GM18867 (cell line): ENCODE measurements around the gene SLC4A2.
"Not testable (repeated sequence)": the region's sequence is repeated elsewhere in the genome, so short reads cannot be mapped to it uniquely, and the experiment has no call there.

Source experiments
- ATAC-seq: cut with Tn5 transposase; IDR thresholded peaks from one replicate; pipeline ENCODE4 v1.9.1; 2021; ENCODE audit warnings: mild to moderate bottlenecking, moderate library complexity; ENCODE audit not compliant: unreplicated experiment

SLC4A2 gene, protein sequence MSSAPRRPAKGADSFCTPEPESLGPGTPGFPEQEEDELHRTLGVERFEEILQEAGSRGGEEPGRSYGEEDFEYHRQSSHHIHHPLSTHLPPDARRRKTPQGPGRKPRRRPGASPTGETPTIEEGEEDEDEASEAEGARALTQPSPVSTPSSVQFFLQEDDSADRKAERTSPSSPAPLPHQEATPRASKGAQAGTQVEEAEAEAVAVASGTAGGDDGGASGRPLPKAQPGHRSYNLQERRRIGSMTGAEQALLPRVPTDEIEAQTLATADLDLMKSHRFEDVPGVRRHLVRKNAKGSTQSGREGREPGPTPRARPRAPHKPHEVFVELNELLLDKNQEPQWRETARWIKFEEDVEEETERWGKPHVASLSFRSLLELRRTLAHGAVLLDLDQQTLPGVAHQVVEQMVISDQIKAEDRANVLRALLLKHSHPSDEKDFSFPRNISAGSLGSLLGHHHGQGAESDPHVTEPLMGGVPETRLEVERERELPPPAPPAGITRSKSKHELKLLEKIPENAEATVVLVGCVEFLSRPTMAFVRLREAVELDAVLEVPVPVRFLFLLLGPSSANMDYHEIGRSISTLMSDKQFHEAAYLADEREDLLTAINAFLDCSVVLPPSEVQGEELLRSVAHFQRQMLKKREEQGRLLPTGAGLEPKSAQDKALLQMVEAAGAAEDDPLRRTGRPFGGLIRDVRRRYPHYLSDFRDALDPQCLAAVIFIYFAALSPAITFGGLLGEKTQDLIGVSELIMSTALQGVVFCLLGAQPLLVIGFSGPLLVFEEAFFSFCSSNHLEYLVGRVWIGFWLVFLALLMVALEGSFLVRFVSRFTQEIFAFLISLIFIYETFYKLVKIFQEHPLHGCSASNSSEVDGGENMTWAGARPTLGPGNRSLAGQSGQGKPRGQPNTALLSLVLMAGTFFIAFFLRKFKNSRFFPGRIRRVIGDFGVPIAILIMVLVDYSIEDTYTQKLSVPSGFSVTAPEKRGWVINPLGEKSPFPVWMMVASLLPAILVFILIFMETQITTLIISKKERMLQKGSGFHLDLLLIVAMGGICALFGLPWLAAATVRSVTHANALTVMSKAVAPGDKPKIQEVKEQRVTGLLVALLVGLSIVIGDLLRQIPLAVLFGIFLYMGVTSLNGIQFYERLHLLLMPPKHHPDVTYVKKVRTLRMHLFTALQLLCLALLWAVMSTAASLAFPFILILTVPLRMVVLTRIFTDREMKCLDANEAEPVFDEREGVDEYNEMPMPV

DNA sequence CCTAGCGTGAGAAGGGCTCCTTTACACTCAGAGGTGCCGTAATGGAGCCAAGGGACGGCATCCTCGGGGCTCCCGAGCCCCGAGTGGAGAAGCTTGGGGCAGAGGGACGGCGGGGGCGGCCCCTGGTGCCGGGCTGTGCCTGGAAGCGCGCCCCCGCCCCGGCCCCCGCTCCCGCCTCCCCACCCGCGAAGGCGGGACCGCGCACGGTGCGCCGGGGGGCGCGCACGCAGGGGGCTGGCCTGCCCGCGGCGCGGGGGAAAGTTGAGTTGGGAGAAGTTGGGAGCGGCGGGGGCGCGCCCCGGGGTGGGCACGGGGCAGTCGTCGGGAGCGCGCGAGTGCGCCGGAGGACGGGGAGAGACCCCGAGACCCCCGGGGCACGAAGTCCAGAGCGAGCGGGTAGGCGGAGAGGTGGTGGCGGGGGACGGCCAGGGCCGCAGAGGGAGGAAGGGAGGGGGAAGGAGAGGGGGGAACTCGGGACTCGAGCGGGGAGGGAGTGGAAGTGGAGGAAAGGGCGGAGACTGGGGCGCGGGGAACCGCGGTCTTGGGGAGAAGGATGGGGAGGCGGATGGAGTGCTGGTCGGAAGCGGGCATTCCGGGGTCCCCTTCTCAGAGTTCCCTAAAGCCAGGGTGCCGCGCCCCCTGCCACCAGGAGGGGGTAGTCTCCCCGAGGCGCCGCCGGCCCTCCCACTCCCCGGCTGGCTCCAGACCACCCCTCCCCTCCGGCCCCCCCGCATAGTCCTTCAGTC, at the start of gene SLC4A2:
Gene SLC4A2 (plus strand): TSS at position 223 of the 746 bp plus-strand sequence. CDS start 2,399 bp downstream, outside the sequence.
- peak; percentile 35 for ATAC-seq

DNA sequence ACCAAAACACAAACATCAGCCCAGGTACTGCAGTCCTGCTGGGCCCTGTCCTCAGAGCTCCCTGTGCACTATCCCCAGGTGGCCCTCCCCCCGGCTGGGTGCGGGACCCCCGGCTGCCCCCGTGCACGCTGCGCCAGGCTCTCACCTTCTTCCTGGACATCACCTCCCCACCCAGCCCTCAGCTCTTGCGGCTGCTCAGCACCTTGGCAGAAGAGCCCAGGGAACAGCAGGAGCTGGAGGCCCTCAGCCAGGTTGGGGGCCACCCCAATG, 49.4 kb upstream of the SLC4A2 start:
- no peak for ATAC-seq

DNA sequence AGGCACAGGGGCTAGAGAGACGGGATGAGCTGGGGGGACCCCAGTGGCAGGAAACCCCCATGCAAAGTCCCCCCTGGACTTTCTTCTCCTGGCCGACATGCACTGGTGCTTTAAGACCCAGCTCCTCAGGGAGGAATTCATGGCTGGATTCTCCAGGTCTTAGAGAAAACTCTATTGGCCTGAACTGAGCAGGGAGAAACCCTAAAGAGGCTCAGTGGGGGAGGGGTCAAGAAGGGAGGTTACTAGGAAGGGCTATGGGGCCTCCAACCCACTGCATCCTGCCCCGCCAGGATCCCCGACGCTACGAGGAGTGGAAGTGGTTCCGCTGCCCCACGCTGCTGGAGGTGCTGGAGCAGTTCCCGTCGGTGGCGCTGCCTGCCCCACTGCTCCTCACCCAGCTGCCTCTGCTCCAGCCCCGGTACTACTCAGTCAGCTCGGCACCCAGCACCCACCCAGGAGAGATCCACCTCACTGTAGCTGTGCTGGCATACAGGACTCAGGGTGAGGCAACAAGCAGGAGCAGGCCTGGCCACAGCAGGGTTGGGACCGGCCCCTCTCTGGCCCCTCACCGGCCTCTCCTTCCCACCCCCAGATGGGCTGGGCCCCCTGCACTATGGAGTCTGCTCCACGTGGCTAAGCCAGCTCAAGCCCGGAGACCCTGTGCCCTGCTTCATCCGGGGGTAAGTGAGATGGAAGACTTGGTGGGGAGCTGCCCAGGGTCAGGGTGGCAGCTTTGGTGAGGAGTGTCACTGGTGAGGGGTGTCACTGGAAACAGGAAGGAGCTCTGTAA, 48.9 kb upstream of the SLC4A2 start:
- no peak for ATAC-seq

DNA sequence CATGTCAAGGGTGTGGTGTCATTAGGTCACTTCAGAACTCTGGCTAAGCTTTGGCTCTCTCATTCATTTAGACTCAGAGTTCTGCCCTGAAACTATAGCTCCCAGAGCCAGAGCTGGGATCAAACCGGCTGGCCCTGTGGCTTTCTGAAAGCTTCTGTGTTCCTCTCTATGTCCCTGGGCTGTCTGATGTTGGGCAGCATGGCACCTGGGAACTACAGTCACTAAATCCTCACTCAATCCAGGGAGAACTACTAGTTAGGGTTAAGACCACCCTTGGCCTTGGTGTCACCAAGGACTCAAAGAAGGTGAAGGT, 48.3 kb upstream of the SLC4A2 start:
- ATAC-seq: no peak

DNA sequence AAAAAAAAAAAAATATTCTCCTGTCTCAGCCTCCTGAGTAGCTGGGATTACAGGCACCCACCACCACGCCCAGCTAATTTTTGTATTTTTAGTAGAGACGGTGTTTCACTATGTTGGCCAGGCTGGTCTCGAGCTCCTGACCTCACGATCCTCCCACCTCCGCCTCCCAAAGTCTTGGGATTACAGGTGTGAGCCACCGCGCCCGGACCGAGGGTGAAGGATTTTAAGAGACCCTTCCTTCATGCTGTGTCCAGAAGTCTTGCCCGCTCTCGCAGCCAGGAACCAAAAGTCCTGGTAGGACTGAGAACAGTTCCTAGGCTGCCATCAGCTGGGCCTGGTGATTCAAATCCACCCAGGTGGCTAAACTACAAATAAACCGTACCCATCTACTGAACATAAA, 47.8 kb upstream of the SLC4A2 start:
- ATAC-seq: not testable (repeated sequence)

DNA sequence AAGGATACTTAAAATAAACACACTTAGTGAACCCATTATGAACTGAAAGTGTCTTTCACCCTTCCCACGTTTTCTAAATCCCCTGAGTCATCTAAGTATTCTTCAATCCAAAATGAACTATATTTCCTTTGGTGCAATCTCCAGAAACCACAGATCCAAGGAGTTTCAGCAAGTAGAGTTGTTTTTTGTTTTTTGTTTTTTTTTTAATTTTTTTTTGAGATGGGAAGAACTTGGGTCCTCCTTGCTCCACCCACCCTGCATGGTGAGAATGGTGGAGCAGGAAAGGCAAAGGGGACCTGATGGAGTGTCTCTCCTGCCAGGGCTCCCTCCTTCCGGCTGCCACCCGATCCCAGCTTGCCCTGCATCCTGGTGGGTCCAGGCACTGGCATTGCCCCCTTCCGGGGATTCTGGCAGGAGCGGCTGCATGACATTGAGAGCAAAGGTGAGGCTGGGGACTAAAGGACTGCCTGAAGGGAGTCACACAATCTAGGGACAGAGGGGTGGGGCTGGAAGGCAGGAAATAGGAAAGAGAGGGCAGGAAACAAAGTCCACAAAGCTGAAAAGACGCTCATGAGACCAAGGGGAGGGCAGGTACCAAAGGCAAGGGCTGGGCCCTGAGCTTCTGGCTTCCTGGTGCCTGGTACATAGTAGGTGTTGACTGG, 47.2 kb upstream of the SLC4A2 start:
- no peak for ATAC-seq

DNA sequence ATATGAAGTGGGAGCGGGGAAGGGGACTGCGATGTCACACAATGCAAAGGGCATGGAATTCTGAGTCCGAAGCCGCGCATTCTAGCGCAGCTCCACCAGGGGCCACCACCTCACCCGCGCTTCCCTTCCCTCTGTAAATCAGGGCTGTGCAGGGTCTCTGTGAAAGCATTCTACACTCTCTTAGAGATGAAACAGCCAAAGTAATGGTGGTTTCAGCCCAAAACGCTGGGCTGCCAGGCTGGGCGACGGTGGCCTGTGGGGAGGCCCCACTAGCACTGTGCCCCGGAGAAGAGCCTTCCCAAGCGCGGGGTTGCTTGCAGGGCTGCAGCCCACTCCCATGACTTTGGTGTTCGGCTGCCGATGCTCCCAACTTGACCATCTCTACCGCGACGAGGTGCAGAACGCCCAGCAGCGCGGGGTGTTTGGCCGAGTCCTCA, 46.5 kb upstream of the SLC4A2 start:
- ATAC-seq: no peak

DNA sequence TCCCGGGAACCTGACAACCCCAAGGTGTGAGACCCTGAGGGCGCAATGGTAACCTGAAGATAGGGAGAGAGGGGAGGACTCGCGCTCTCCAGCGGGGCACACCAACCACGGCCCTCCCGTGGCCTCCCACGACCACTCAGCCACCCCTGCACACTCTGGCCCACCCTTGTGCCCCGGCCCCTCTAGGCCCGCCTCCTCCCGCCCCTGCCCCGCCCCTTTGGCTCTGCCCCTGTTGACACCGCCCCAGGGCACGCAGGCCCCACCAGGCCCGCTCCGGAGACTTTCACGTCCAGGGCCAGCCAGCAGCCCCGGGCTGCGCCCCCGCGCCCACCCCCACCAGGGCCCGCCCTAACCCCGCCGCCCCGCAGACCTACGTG, 46.0 kb upstream of the SLC4A2 start:
- no peak for ATAC-seq

DNA sequence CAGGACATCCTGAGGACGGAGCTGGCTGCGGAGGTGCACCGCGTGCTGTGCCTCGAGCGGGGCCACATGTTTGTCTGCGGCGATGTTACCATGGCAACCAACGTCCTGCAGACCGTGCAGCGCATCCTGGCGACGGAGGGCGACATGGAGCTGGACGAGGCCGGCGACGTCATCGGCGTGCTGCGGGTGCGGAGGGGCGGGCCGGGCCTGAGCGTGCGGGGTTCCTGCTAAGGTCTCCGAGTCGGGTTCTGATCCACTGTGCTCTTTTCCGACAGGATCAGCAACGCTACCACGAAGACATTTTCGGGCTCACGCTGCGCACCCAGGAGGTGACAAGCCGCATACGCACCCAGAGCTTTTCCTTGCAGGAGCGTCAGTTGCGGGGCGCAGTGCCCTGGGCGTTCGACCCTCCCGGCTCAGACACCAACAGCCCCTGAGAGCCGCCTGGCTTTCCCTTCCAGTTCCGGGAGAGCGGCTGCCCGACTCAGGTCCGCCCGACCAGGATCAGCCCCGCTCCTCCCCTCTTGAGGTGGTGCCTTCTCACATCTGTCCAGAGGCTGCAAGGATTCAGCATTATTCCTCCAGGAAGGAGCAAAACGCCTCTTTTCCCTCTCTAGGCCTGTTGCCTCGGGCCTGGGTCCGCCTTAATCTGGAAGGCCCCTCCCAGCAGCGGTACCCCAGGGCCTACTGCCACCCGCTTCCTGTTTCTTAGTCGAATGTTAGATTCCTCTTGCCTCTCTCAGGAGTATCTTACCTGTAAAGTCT, 45.5 kb upstream of the SLC4A2 start:
- ATAC-seq: no peak

DNA sequence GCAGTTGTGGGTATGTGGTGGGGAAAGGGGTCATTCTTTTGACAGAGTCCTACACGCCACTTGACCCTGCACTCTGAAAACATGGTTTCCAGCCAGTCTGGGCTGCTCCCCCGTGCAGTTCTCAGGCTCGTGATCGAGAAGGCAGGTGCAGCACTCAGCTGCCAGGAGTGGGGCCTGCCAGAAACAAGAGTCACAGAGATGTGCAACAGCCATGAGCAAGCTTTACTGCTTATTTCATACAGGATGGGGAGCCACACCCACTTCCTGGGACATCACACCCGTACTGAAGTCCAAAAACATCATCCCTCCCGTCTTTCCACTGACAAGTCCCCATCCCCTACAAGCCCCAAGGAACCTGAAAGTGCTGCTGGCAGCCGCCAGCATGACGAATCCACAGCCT, 44.4 kb upstream of the SLC4A2 start:
- no peak for ATAC-seq

DNA sequence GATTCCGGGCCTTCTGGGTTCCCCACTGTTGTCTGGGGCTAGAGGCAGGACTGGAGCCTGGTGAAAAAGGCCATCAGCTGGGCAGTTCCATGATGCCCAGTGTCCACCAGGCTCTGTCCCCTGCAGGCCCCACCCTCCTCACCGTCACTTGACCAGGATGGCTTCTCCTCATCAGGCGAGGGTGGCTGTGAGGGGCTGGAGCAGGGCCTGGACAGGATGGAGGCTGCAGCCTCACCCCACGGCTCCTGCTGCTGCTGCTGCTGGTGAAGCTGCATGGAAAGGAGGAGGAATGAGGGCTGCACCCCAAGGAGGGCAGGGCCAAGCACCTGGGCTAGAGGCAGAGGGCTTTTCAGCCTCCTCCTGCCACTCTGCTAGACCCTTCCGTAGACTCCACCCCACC, 43.4 kb upstream of the SLC4A2 start:
- ATAC-seq: no peak

DNA sequence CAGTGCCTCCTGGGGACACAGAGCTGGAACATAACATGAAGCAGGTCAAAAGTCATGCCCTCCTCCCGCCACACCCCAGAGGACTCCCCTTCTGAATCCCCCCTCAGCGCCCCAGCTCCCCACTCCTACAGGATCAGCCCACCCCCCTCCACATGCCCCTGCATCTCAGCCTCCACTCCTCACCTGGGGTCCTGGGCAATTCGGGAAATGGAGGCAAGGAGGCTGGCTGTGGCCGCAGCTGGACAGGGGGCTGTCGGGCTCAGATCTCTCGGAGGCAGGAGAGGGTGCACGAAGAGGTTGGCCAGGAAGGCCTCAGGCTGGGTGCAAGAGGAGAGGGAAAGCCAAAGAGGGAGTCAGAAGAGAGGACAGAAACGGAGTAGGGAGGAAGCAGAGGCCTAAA, 42.9 kb upstream of the SLC4A2 start:
- ATAC-seq: no peak

DNA sequence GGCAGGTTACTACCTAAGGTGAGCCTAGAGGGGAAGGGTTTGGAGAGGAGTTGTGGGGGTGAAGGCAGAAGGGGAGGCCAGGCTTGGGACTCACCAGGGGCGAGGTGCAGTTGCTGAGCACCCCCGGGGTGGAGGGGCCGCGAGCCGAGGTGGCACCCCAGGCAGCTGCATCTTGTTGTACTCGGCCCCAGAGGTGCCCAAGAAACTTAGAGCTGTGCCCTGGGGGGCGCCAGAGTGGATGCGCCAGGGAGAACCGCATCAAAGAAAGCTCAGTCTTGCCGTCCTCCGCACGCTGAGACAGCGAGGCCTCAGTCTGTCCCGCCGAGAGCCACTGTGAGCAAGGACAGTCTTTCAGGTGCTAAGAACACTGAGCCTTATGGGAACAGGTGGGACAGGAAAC, 42.4 kb upstream of the SLC4A2 start:
- no peak for ATAC-seq

DNA sequence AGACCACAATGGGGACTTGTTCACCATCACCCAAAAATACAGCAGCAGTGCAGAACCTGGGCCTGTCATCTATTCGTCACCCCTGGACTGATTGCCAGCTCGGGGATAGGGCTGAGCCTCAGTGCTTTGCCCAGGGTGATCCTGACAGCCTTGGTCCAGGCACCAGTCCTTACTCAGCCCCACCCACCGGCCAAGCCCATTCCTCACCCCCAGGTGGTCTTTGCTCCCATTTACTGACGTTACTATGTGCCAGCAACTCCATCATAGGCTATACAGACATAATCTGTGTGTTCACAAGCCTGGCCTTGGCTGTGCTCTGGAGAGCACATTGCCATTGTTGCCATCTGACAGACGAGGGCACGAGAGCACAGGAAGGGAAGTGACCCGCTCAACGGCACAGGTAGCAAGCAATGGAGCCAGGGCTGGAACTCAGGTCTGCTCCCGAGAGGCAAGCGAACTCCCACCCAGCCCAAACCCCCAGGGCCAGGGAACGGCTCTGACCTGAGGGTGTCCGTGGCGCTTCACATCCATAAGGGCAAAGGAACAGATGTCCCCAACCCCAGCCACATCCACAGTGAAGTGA, 41.9 kb upstream of the SLC4A2 start:
- ATAC-seq: no peak

DNA sequence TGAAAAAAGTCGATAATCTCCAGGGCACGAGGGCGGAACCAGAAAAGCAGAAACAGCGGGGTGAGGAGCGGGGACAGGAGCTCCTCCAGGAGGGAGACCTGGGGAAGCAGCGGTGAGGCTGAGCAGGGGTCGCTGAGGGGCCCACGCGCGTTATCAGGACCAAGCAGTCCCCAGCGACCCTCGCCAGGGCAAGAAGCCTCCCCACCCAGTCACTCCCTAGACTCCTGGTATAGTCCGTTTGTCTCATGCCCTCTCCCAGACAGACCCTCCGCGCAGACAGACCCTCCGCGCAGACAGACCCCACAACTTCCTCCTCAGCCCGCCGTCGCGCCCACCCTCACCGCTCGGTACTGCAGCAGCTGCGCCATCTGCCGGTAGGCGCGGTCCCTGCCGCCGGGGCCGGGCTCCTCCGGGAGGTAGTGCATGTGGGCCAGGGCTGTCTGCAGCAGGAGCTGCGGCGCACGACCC, 41.4 kb upstream of the SLC4A2 start:
- peak; percentile 56 for ATAC-seq

DNA sequence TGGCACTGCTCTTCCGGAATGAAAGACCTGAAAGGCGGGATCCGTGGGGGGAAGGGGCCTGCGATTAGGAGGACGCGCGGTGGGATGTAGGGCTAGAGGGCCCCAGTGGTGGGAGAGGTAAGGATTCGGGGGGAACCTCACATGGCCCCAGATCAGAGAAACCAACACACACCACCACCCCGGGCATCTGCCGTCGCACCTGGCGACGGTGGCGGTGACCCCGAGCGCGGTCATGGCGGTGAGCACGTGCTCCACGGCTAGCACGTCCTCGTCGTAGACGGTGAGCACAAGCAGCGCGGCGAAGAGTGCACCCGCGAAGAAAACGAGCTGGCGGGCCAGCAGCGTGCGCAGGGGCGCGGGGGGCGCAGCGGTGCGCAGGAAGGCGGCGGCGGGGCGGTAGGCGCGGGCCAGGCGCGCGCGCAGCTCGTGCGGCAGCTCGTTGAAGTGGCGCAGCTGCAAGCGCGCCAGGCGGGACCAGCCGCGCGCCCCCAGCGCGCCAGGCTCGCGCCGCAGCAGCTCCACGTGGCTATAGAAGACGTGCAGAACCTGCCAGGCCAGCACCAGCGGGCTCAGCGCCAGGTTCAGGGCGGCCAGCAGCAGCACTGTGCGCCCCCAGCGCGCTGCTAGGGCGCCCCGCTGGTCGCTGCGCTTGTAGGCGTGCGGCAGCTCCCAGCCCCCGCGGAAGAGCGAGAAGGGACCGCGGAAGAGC, 40.8 kb upstream of the SLC4A2 start:
- no peak for ATAC-seq

DNA sequence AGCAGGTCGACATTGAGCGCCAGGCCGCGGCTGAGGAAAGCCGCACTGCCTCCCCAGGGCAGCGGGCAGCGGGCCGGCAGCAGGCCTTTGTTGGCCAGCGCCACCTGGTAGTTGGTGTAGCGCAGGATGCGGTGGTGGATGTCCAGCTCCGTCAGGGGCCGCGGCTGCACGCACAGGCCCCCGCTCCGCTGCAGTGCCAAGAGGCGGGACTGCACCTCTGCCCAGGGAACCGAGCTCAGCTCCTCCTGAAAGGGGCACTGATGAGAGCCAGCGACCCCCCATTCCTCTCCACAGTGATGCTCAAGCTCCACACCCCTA, 40.3 kb upstream of the SLC4A2 start:
- no peak for ATAC-seq

DNA sequence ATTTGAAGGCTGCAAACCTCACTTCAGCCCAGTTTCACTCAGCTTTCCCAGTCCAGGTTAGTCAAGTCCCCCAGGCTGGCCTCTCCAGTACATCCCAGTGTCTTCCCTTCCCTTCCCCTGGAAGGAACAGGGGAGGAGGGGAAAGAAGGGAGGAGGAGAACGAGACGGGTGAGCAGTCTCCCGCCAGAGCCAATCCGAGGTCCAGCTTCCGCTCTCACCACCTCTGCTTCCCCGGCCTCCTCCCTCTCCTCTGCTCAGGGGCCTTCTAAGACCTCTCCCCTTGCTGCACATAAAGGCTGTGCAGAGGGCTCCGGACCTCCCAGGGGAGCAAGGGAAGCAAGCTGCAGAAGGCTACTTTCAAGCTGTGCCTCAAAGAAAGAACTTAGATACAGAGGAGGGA, 39.2 kb upstream of the SLC4A2 start:
- no peak for ATAC-seq
